Sigmoid colon (tissue), 4 donors: ENCODE results near the gene YDJC.

Experiments used
- EP300 ChIP-seq, 4 donors: sonication (generic); formaldehyde crosslinking; IDR thresholded peaks; one replicate each; pipeline ENCODE4 v1.6.1; 2017; ENCODE audit warnings: antibody characterized with exemption in 4 of 4
- POLR2A ChIP-seq, 2 donors: fragments of 450-650 bp; IDR thresholded peaks; one replicate each; pipeline ENCODE4 v1.6.1; 2016; ENCODE audit warnings: antibody characterized with exemption in 2 of 2, mild to moderate bottlenecking in 2 of 2, moderate library complexity in 2 of 2
- TF ChIP-seq, protein P1 (sequence below), 4 experiments: fragments of 450-650 bp in 3 of 4; fragments of 200-600 bp in 1 of 4; IDR thresholded peaks; one replicate each; pipeline ENCODE4 v1.5.1; 2016 to 2019; ENCODE audit warnings: antibody characterized with exemption in 4 of 4, mild to moderate bottlenecking in 3 of 4, moderate library complexity in 2 of 4

- no peak for TF ChIP-seq POLR2A (IDR thresholded peaks at IDR 0.05)
- TF ChIP-seq, protein P1, sequence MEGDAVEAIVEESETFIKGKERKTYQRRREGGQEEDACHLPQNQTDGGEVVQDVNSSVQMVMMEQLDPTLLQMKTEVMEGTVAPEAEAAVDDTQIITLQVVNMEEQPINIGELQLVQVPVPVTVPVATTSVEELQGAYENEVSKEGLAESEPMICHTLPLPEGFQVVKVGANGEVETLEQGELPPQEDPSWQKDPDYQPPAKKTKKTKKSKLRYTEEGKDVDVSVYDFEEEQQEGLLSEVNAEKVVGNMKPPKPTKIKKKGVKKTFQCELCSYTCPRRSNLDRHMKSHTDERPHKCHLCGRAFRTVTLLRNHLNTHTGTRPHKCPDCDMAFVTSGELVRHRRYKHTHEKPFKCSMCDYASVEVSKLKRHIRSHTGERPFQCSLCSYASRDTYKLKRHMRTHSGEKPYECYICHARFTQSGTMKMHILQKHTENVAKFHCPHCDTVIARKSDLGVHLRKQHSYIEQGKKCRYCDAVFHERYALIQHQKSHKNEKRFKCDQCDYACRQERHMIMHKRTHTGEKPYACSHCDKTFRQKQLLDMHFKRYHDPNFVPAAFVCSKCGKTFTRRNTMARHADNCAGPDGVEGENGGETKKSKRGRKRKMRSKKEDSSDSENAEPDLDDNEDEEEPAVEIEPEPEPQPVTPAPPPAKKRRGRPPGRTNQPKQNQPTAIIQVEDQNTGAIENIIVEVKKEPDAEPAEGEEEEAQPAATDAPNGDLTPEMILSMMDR (IDR thresholded peaks at IDR 0.05) = no peak
- TF ChIP-seq EP300 (IDR thresholded peaks at IDR 0.05) = no peak
Measured at GRCh38 chr22:21634844-21635243, 5.0 kb upstream of the YDJC start.
